T-helper 9 cell (primary cell): ENCODE results near the gene SPACA7.

Experiments
- DNase-seq: peaks from one replicate; pipeline ENCODE4 v3.0.0-alpha.2; 2020

Gene SPACA7

GRCh38 chr13:112449545-112449930 lies 73.4 kb downstream of the SPACA7 start:
- DNase-seq: no peak

GRCh38 chr13:112450118-112450903 lies 74.2 kb downstream of the SPACA7 start:
- no peak for DNase-seq

GRCh38 chr13:112450904-112451240 lies 74.7 kb downstream of the SPACA7 start:
- no peak for DNase-seq

- DNase-seq: no peak
Measured at GRCh38 chr13:112451512-112452379, 75.6 kb downstream of the SPACA7 start.

- no peak for DNase-seq
Measured at GRCh38 chr13:112452380-112453206, 76.4 kb downstream of the SPACA7 start.

- no peak for DNase-seq
Measured at GRCh38 chr13:112453207-112453829, 77.2 kb downstream of the SPACA7 start.

- no peak for DNase-seq
Measured at GRCh38 chr13:112453874-112454647, 77.9 kb downstream of the SPACA7 start.

- no peak for DNase-seq
Measured at GRCh38 chr13:112454648-112455334, 78.6 kb downstream of the SPACA7 start.

- no peak for DNase-seq
Measured at GRCh38 chr13:112455476-112456059, 79.4 kb downstream of the SPACA7 start.

- DNase-seq: no peak
Measured at GRCh38 chr13:112456138-112457056, 80.2 kb downstream of the SPACA7 start.

GRCh38 chr13:112457081-112457480 lies 80.9 kb downstream of the SPACA7 start:
- no peak for DNase-seq

GRCh38 chr13:112457485-112457884 lies 81.3 kb downstream of the SPACA7 start:
- DNase-seq: no peak

GRCh38 chr13:112462408-112462807 lies 86.3 kb downstream of the SPACA7 start:
- no peak for DNase-seq

GRCh38 chr13:112464720-112465119 lies 88.6 kb downstream of the SPACA7 start:
- no peak for DNase-seq

- DNase-seq: no peak
Measured at GRCh38 chr13:112465251-112466131, 89.3 kb downstream of the SPACA7 start.

GRCh38 chr13:112466132-112467058 lies 90.2 kb downstream of the SPACA7 start:
- DNase-seq: no peak

GRCh38 chr13:112467236-112467635 lies 91.1 kb downstream of the SPACA7 start:
- no peak for DNase-seq
